Spleen (tissue), 7 donors: ENCODE data around the gene TGDS.

Experiments
- POLR2A ChIP-seq, 3 donors: fragments of 450-650 bp; IDR thresholded peaks; one replicate each; pipeline ENCODE4 v1.5.1; 2017; ENCODE audit warnings: antibody characterized with exemption in 3 of 3, mild to moderate bottlenecking in 1 of 3
- POLR2AphosphoS5 ChIP-seq, 3 donors: sonication (generic); formaldehyde crosslinking; IDR thresholded peaks; one replicate each; pipeline ENCODE4 v1.5.1; 2017; ENCODE audit warnings: antibody characterized with exemption in 3 of 3
- TF ChIP-seq, protein P1 (sequence below), 11 experiments: fragments of 200-600 bp in 7 of 11; fragments of 450-650 bp in 4 of 11; sonication (generic) in 4 of 11; IDR thresholded peaks in 8 of 11; conservative IDR thresholded peaks in 3 of 11; 1 replicate in 7 of 11; 2 replicates in 4 of 11; pipeline versions ENCODE4 v1.4.0 to v1.8.0; 2016 to 2021; ENCODE audit warnings: antibody characterized with exemption in 11 of 11, inconsistent platforms in 4 of 11, mild to moderate bottlenecking in 1 of 11
- donor health status: DM: no; HTN: no; CAD: no; lungs with moderate emphysema.
- donor health status: DM: no; HTN: no; CAD: no.
- donor health status: DM: no; HTN: no; CAD: no.

DNA sequence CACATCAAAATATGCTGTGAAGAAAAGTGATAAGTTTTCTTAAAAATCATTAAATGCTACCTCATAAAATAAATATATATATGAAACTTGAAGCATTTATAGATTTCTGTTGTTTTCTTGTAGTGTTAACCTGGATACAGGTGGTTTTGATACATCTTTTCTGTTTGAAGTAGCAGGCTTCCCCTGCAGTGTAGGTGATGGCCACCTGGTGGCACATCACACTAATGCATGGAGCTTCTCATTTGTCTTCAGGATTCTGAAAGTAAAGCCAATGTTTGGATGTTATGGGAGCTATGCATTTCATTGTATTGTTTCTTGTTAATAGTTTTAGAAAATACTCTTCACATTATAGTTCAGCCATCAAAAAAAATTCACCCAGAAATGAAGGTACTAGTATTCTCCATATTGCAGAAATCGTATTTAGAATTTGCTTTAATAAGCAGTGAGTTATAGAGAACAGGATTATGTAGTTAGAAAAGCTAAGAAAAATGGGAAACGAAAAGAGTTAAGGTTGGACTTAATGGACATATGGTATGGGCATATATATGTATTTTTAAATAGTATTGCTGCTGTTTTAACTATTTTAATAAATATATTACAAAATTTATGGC is 24.4 kb upstream of the TGDS start:
- TF ChIP-seq, protein P1, sequence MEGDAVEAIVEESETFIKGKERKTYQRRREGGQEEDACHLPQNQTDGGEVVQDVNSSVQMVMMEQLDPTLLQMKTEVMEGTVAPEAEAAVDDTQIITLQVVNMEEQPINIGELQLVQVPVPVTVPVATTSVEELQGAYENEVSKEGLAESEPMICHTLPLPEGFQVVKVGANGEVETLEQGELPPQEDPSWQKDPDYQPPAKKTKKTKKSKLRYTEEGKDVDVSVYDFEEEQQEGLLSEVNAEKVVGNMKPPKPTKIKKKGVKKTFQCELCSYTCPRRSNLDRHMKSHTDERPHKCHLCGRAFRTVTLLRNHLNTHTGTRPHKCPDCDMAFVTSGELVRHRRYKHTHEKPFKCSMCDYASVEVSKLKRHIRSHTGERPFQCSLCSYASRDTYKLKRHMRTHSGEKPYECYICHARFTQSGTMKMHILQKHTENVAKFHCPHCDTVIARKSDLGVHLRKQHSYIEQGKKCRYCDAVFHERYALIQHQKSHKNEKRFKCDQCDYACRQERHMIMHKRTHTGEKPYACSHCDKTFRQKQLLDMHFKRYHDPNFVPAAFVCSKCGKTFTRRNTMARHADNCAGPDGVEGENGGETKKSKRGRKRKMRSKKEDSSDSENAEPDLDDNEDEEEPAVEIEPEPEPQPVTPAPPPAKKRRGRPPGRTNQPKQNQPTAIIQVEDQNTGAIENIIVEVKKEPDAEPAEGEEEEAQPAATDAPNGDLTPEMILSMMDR (IDR thresholded peaks at IDR 0.05 in 8 of 11, conservative IDR thresholded peaks at IDR 0.05 in 3 of 11) = peak in 6 of 11 experiments; percentile 25 to 54 (median 36)
- TF ChIP-seq POLR2AphosphoS5 (IDR thresholded peaks at IDR 0.05) (no peak), POLR2A (IDR thresholded peaks at IDR 0.05) (no peak)
